ENCODE data around the gene STARD10. TPM values are rescaled to one million over a fixed set of nuclear protein-coding genes. Genes with fewer than 3 reads are reported as not detected.

STARD10 gene
- total and polyA plus RNA-seq, 4 donors: 70.5 to 328 (median 232) TPM

DNA sequence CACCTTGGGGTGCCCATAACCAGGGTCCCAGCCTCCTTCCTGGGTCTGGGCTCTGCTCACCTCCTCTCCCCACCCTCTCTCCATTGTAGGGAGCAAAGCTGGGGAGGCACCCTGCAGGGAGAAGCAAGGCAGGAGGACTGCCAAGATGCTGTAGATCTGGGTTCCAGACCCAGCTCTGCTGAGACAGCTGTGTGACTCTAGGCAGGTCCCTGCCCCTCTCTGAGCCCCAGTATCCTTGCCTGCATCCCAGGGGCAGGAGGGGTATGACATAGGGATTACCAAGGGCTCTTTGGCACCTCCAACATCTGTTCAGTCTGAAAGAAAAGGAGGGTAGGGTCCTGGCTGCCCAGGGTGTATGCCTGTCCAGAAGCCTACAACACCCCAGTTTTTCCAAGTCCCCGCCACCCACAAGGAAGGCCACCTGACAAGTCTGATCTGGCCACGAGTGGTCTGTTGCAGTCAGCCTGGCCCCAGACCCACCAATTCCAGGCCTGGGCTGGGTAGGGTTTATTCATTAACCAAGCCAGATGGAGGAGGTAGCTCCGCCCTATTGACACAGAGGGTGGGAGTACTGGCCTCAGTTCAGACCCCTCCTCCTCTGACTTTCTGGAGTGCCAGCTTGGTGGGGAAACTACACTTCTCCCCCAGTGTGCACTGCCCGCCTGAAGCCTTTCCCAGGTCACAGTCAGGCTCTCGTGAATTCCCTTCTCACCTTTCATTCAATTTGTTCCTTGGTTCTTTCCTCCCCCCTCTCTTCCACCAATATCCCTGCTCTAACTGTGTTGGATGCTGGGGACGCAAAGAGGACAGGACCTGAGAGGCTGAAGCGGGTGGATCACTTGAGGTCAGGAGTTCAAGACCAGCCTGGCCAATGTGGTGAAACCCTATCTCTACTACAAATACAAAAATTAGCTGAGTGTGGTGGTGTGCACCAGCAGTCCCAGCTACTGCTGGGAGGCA, 15.0 kb downstream of the STARD10 start:
- H3K9me3 ChIP-seq (ENCODE audit: control insufficient read depth in 4 of 4, low read length in 3 of 4): no peaks in the 10 kb centered on the region
- 32% methylated on average over 7 of the region's 7 CpGs for WGBS
- DNase-seq (ENCODE audit: low spot score): no peak
- peaks cover 13 to 88% (median 71%) of the 10 kb centered on the region in 4 donors for H3K4me1 ChIP-seq (ENCODE audit: control insufficient read depth in 4 of 4, insufficient read depth in 4 of 4, low read length in 3 of 4)
- H3K9ac ChIP-seq (ENCODE audit: low read depth in 1 of 2, low read length in 2 of 2): peak overlapping the region in 1 of 2 donors; percentile 18
- H3K27me3 ChIP-seq (ENCODE audit: control insufficient read depth in 4 of 4, insufficient read depth in 4 of 4, low read length in 3 of 4): no peaks in the 10 kb centered on the region
- peak overlapping the region in 2 of 3 donors; percentile 5 to 85 for H3K4me3 ChIP-seq (ENCODE audit: low read depth in 1 of 3, low read length in 3 of 3)
- H3K36me3 ChIP-seq (ENCODE audit: control insufficient read depth in 4 of 4, insufficient read depth in 3 of 4, low read depth in 1 of 4, low read length in 3 of 4): no peaks in the 10 kb centered on the region
- peak overlapping the region; percentile 86 to 92 for H3K27ac ChIP-seq (ENCODE audit: low read depth in 1 of 2, low read length in 2 of 2)
- TF ChIP-seq SP1 (IDR thresholded peaks at IDR 0.05) (peak; percentile 85), RAD21 (IDR thresholded peaks at IDR 0.05) (peak in 1 of 2 donors; percentile 13), GABPA (IDR thresholded peaks at IDR 0.05 in 1 of 2, conservative IDR thresholded peaks at IDR 0.05 in 1 of 2) (peak in 1 of 2 donors; percentile 28), HNF4A (conservative IDR thresholded peaks at IDR 0.05) (peak in 1 of 2 donors; percentile 70), HNF4G (IDR thresholded peaks at IDR 0.05) (no peak), TAF1 (conservative IDR thresholded peaks at IDR 0.05) (no peak), RXRA (IDR thresholded peaks at IDR 0.05) (peak; percentile 86), NR2F2 (IDR thresholded peaks at IDR 0.05) (peak; percentile 27), EGR1 (IDR thresholded peaks at IDR 0.05; ENCODE audit: low read depth in 2 of 2) (no peak), YY1 (IDR thresholded peaks at IDR 0.05) (peak; percentile 40), FOXA1 (IDR thresholded peaks at IDR 0.05) (peak; percentile 98), FOXA2 (IDR thresholded peaks at IDR 0.05) (peak; percentile 96), JUND (IDR thresholded peaks at IDR 0.05) (peak in 1 of 2 donors; percentile 37)
- TF ChIP-seq, protein P1, sequence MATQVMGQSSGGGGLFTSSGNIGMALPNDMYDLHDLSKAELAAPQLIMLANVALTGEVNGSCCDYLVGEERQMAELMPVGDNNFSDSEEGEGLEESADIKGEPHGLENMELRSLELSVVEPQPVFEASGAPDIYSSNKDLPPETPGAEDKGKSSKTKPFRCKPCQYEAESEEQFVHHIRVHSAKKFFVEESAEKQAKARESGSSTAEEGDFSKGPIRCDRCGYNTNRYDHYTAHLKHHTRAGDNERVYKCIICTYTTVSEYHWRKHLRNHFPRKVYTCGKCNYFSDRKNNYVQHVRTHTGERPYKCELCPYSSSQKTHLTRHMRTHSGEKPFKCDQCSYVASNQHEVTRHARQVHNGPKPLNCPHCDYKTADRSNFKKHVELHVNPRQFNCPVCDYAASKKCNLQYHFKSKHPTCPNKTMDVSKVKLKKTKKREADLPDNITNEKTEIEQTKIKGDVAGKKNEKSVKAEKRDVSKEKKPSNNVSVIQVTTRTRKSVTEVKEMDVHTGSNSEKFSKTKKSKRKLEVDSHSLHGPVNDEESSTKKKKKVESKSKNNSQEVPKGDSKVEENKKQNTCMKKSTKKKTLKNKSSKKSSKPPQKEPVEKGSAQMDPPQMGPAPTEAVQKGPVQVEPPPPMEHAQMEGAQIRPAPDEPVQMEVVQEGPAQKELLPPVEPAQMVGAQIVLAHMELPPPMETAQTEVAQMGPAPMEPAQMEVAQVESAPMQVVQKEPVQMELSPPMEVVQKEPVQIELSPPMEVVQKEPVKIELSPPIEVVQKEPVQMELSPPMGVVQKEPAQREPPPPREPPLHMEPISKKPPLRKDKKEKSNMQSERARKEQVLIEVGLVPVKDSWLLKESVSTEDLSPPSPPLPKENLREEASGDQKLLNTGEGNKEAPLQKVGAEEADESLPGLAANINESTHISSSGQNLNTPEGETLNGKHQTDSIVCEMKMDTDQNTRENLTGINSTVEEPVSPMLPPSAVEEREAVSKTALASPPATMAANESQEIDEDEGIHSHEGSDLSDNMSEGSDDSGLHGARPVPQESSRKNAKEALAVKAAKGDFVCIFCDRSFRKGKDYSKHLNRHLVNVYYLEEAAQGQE (IDR thresholded peaks at IDR 0.05): peak; percentile 78
- TF ChIP-seq, protein P2, sequence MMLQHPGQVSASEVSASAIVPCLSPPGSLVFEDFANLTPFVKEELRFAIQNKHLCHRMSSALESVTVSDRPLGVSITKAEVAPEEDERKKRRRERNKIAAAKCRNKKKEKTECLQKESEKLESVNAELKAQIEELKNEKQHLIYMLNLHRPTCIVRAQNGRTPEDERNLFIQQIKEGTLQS (IDR thresholded peaks at IDR 0.05): no peak
- TF ChIP-seq, protein P3, sequence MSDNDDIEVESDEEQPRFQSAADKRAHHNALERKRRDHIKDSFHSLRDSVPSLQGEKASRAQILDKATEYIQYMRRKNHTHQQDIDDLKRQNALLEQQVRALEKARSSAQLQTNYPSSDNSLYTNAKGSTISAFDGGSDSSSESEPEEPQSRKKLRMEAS (IDR thresholded peaks at IDR 0.05): peak; percentile 57
- TF ChIP-seq, protein P4, sequence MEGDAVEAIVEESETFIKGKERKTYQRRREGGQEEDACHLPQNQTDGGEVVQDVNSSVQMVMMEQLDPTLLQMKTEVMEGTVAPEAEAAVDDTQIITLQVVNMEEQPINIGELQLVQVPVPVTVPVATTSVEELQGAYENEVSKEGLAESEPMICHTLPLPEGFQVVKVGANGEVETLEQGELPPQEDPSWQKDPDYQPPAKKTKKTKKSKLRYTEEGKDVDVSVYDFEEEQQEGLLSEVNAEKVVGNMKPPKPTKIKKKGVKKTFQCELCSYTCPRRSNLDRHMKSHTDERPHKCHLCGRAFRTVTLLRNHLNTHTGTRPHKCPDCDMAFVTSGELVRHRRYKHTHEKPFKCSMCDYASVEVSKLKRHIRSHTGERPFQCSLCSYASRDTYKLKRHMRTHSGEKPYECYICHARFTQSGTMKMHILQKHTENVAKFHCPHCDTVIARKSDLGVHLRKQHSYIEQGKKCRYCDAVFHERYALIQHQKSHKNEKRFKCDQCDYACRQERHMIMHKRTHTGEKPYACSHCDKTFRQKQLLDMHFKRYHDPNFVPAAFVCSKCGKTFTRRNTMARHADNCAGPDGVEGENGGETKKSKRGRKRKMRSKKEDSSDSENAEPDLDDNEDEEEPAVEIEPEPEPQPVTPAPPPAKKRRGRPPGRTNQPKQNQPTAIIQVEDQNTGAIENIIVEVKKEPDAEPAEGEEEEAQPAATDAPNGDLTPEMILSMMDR (IDR thresholded peaks at IDR 0.05; ENCODE audit: low read depth, low read length, missing input control): no peak
- TF ChIP-seq, protein P5, sequence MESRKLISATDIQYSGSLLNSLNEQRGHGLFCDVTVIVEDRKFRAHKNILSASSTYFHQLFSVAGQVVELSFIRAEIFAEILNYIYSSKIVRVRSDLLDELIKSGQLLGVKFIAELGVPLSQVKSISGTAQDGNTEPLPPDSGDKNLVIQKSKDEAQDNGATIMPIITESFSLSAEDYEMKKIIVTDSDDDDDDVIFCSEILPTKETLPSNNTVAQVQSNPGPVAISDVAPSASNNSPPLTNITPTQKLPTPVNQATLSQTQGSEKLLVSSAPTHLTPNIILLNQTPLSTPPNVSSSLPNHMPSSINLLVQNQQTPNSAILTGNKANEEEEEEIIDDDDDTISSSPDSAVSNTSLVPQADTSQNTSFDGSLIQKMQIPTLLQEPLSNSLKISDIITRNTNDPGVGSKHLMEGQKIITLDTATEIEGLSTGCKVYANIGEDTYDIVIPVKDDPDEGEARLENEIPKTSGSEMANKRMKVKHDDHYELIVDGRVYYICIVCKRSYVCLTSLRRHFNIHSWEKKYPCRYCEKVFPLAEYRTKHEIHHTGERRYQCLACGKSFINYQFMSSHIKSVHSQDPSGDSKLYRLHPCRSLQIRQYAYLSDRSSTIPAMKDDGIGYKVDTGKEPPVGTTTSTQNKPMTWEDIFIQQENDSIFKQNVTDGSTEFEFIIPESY (IDR thresholded peaks at IDR 0.05): peak; percentile 58
